Mesendoderm (in vitro differentiated cells): Measurements from ENCODE around the gene WDR55. TPM values are rescaled to one million over a fixed set of nuclear protein-coding genes. Genes with fewer than 3 reads are reported as not detected.
"Not testable (repeated sequence)": the region's sequence is repeated elsewhere in the genome, so short reads cannot be mapped to it uniquely, and the experiment has no call there.

Source experiments
- DNase-seq: peaks from one replicate; pipeline ENCODE4 v3.0.0; 2013
- H2AK5ac ChIP-seq: 2 replicates; pipeline ENCODE4 v1.6.1; 2013; ENCODE audit warnings: low read length, inconsistent platforms
- H2BK120ac ChIP-seq: 2 replicates; pipeline ENCODE4 v1.6.1; 2013; ENCODE audit warnings: low read depth, mild to moderate bottlenecking, low read length, moderate library complexity, mixed read lengths
- H2BK15ac ChIP-seq: replicated peaks from 2 replicates; pipeline ENCODE4 v1.6.1; 2013; ENCODE audit warnings: low read depth, mild to moderate bottlenecking, moderate library complexity
- H2BK5ac ChIP-seq: 2 replicates; pipeline ENCODE4 v1.6.1; 2013; ENCODE audit warnings: low read length, inconsistent platforms
- H3K18ac ChIP-seq: 2 replicates; pipeline ENCODE4 v1.6.1; 2013; ENCODE audit warnings: mild to moderate bottlenecking, low read length, mixed read lengths
- H3K23ac ChIP-seq: one replicate; pipeline ENCODE4 v1.6.1; 2013; ENCODE audit warnings: low read length
- H3K27ac ChIP-seq: 2 replicates; pipeline ENCODE4 v1.5.1; 2013; ENCODE audit warnings: low read depth, mild to moderate bottlenecking, inconsistent platforms, low read length, moderate library complexity
- H3K27me3 ChIP-seq: 2 replicates; pipeline ENCODE4 v1.6.1; 2013; ENCODE audit warnings: low read length, control low read depth, mild to moderate bottlenecking, inconsistent platforms; ENCODE audit not compliant: insufficient read depth, poor library complexity
- H3K36me3 ChIP-seq: 2 replicates; pipeline ENCODE4 v1.6.1; 2013; ENCODE audit warnings: low read length, inconsistent platforms; ENCODE audit not compliant: control insufficient read depth, insufficient read depth
- H3K4ac ChIP-seq: one replicate; pipeline ENCODE4 v1.6.1; 2013; ENCODE audit warnings: low read depth, mild to moderate bottlenecking, low read length, moderate library complexity
- H3K4me1 ChIP-seq: 2 replicates; pipeline ENCODE4 v1.6.1; 2013; ENCODE audit warnings: low read depth, low read length, inconsistent platforms; ENCODE audit not compliant: control insufficient read depth
- H3K4me2 ChIP-seq: 2 replicates; pipeline ENCODE4 v1.6.1; 2013; ENCODE audit warnings: low read length
- H3K4me3 ChIP-seq: 2 replicates; pipeline ENCODE4 v1.5.1; 2013; ENCODE audit warnings: mild to moderate bottlenecking, low read length
- H3K56ac ChIP-seq: one replicate; pipeline ENCODE4 v1.6.1; 2013; ENCODE audit warnings: low read length
- H3K79me1 ChIP-seq: 2 replicates; pipeline ENCODE4 v1.6.1; 2013; ENCODE audit warnings: low read length, inconsistent platforms
- H3K79me2 ChIP-seq: 2 replicates; pipeline ENCODE4 v1.6.1; 2013; ENCODE audit warnings: mild to moderate bottlenecking, low read length; ENCODE audit not compliant: control insufficient read depth, insufficient read depth
- H3K9ac ChIP-seq: 2 replicates; pipeline ENCODE4 v1.6.1; 2013; ENCODE audit warnings: low read length, inconsistent platforms
- H4K5ac ChIP-seq: one replicate; pipeline ENCODE4 v1.6.1; 2013; ENCODE audit warnings: low read length
- H4K8ac ChIP-seq: one replicate; pipeline ENCODE4 v1.6.1; 2013; ENCODE audit warnings: low read depth, mild to moderate bottlenecking, control low read depth, low read length, moderate library complexity
- WGBS: extraction: QIAGEN DNeasy Blood & Tissue Kit; methylation state at CpG from one replicate; pipeline ENCODE4 v1.1.7; 2013; ENCODE audit warnings: low lambda C conversion rate, missing lambda C conversion rate; ENCODE audit not compliant: insufficient coverage; ENCODE audit errors: extremely low coverage; 5-methylcytosine and 5-hydroxymethylcytosine counted together
- small RNA-seq: library from polyadenylated mRNA; stranded (forward); fragments of <200 nt; extraction: miRNeasy Mini kit (QIAGEN cat#:217004); gene quantifications from one replicate; pipeline ENCODE3, GENCODE V24; 2013; ENCODE audit not compliant: insufficient read depth

The WDR55 gene

DNA sequence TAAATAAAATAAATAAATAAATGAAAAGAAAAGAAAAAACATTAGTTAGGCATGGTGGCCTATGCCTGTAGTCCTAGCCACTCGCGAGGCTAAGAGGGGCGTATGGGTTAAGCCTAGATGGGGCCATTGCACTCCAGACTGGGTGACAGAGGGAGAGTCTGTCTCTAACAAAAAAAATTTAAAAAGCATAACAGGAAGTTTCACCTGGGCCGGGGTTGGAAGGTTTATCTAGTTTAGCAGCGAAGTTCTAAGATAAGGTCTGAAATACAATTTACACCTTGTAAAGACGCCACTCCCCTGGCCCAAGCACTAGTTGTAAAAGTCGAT lies 53.5 kb downstream of the WDR55 start:
- H3K79me1 ChIP-seq, result no peaks in the 10 kb centered on the region
- no peak overlapping the region for H2AK5ac ChIP-seq
- no peak overlapping the region for H3K4ac ChIP-seq
- H3K56ac ChIP-seq, result no peak overlapping the region
- no peaks in the 10 kb centered on the region for H3K27me3 ChIP-seq
- H4K5ac ChIP-seq, result no peak overlapping the region
- no peak overlapping the region for H2BK120ac ChIP-seq
- no peak overlapping the region for H3K9ac ChIP-seq
- H2BK15ac ChIP-seq, result no peak overlapping the region
- H3K4me1 ChIP-seq, result no peaks in the 10 kb centered on the region
- H3K36me3 ChIP-seq, result no peaks in the 10 kb centered on the region
- no peaks in the 10 kb centered on the region for H3K79me2 ChIP-seq
- H3K18ac ChIP-seq, result no peak overlapping the region
- no peak overlapping the region for H3K23ac ChIP-seq
- no peak overlapping the region for H4K8ac ChIP-seq
- no peak overlapping the region for H3K4me2 ChIP-seq
- peak; percentile 34 for DNase-seq
- no peak overlapping the region for H2BK5ac ChIP-seq
- H3K4me3 ChIP-seq, result no peak overlapping the region
- WGBS, result no CpG with 5 or more reads among the region's 7 CpGs
- no peak overlapping the region for H3K27ac ChIP-seq

DNA sequence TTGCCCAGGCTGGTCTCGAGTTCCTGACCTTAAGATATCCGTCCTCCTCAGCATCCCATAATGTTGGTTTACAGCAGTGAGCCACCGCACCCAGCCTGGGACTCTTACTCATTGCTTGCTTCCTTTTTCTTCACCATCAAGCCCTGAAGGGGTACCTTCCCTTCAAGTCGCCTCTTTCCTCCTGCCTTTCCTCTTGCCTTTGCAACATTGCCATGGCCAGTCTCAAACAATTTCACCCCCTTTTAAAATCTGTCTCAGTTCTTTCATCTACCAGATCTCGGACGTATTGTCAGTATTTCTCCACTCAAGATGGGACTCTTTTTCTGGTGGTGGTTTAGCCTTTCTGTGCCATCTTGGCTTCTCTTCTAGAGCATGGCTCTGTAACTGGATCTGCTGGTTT lies 56.0 kb downstream of the WDR55 start:
- H2BK5ac ChIP-seq, H3K9ac ChIP-seq, DNase-seq, H3K18ac ChIP-seq, H3K56ac ChIP-seq, H3K27ac ChIP-seq, H3K4me1 ChIP-seq, H2AK5ac ChIP-seq, H3K4me3 ChIP-seq, H3K79me1 ChIP-seq, H4K5ac ChIP-seq, H4K8ac ChIP-seq, H2BK120ac ChIP-seq, H3K36me3 ChIP-seq, H3K4ac ChIP-seq, H3K27me3 ChIP-seq, H3K79me2 ChIP-seq, H3K4me2 ChIP-seq, H3K23ac ChIP-seq, H2BK15ac ChIP-seq: not testable (repeated sequence)
- WGBS, result no CpG with 5 or more reads among the region's 6 CpGs

DNA sequence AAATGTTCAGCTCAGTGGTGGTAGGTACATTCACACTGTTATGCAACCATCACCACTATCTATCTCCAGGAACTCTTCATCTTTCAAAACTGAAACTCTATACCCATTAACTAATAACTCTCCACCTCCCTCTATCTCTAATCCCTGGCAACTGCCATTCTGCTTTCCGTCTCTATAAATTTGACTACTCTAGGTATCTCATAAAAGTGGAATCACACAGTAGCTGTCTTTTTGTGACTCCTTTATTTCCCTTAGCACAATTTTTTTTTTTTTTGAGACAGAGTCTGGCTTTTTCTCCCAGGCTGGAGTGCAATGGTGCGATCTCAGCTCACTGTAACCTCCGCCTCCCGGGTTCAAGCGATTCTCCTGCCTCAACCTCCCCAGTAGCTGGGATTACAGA lies 56.7 kb downstream of the WDR55 start:
- not testable (repeated sequence) for H3K56ac ChIP-seq, H4K8ac ChIP-seq, H3K18ac ChIP-seq, H4K5ac ChIP-seq, H3K23ac ChIP-seq, H3K9ac ChIP-seq, H3K4me2 ChIP-seq, H2BK5ac ChIP-seq, H2BK120ac ChIP-seq, H3K4me3 ChIP-seq, H3K79me1 ChIP-seq, H3K27me3 ChIP-seq, H3K79me2 ChIP-seq, DNase-seq, H2BK15ac ChIP-seq, H3K4me1 ChIP-seq, H3K27ac ChIP-seq, H3K36me3 ChIP-seq, H3K4ac ChIP-seq, H2AK5ac ChIP-seq
- no CpG with 5 or more reads among the region's 5 CpGs for WGBS

Small RNA genes lying within 50 kb of the gene (small RNA-seq; reads per million reads assigned to genes)
- gene VTRNA1-1 (68.4 reads per million, percentile 95 among the genes with 10 or more reads in this experiment), gene VTRNA1-2 (not detected)
